ENCODE data around the gene HCK.

GRCh38 chr20:32052778-32053362 lies 828 bp downstream of the HCK start:
- TF ChIP-seq SIN3A (IDR thresholded peaks at IDR 0.05; ENCODE audit: borderline replicate concordance, insufficient read depth, low read length) (no peak), POLR2AphosphoS5 (IDR thresholded peaks at IDR 0.05; ENCODE audit: low read depth, low read length) (no peak), TAF1 (IDR thresholded peaks at IDR 0.05; ENCODE audit: borderline replicate concordance, insufficient read depth, low read length) (no peak), REST (IDR thresholded peaks at IDR 0.05; ENCODE audit: insufficient read depth in 1 of 2, low read depth in 2 of 2, low read length in 2 of 2) (no peak)

Measured in PFSK-1 (cell line).